ENCODE results near the gene PRUNE1.

GRCh38 chr1:151002611-151003010 is 5.6 kb upstream of the PRUNE1 start:
- TF ChIP-seq CTCF (conservative IDR thresholded peaks at IDR 0.05; ENCODE audit: low read length) (no peak), EZH2phosphoT487 (IDR thresholded peaks at IDR 0.05; ENCODE audit: borderline replicate concordance) (no peak)
